ENCODE data around the gene KCNMB1. TPM values are rescaled to one million over a fixed set of nuclear protein-coding genes. Genes with fewer than 3 reads are reported as not detected.

Gene KCNMB1
- total RNA-seq, 1 donor from 2014 or later = 0.14 TPM

DNA sequence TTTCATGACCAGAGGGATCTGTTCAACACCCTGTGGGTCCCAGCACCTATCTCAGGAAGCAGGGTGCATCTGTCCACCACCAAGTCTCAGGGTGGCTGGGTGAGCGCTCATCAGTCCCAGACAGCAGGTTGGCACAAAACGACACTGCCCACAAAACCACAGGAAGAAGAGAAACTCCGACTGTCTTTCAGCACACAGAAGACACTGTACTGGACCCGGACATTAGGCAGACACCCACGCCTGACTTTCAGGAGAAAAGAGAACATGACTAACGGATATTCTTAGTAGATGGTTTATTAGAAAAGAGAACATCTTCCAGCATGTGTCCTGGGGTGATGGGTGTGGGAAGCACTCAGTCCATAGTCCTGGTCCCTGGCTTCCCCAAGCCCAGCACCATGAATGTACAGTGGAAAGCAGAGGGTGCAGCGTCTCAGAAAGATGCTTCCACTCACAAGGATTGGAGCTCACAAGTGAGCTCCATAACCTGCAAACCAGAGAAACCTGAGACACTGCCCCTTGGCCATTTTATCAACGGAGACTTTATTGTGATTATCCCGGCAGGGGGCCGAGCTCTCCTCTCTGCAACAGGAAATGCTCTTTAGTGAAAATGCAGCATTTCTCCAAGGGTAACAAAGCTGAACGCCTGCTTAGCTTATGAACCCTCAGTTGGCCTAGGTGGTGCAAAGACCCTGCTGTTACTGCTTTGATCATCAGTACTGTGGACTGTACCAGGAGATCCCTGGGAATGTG lies 55.8 kb downstream of the KCNMB1 start:
- Mint-ChIP-seq H3K36me3 (ENCODE audit: low read depth, unreplicated experiment) (no peaks in the 10 kb centered on the region), H3K4me3 (ENCODE audit: unreplicated experiment) (no peak overlapping the region), H3K27me3 (ENCODE audit: low read depth, unreplicated experiment) (peaks cover 17% of the 10 kb centered on the region), H3K4me1 (ENCODE audit: low read depth, unreplicated experiment) (peaks cover 17% of the 10 kb centered on the region), H3K27ac (ENCODE audit: unreplicated experiment) (peak overlapping the region; percentile 75), H3K9me3 (ENCODE audit: unreplicated experiment) (no peaks in the 10 kb centered on the region)
- no peak overlapping the region for H3K27ac ChIP-seq (ENCODE audit: low read depth, low read length)
- no peak overlapping the region for H3K4me3 ChIP-seq (ENCODE audit: insufficient read depth, low read depth, low read length)
- no peaks in the 10 kb centered on the region for H3K4me1 ChIP-seq (ENCODE audit: insufficient read depth, low read length)
- no peak overlapping the region for H2AFZ ChIP-seq (ENCODE audit: low read depth, low read length)
- no peaks in the 10 kb centered on the region for H3K9me3 ChIP-seq (ENCODE audit: insufficient read depth, low read depth, low read length)
- no peak for DNase-seq (ENCODE audit: low read depth)
- TF ChIP-seq EZH2 (IDR thresholded peaks at IDR 0.05; ENCODE audit: insufficient read depth, low read length) = no peak
- TF ChIP-seq, protein P1, sequence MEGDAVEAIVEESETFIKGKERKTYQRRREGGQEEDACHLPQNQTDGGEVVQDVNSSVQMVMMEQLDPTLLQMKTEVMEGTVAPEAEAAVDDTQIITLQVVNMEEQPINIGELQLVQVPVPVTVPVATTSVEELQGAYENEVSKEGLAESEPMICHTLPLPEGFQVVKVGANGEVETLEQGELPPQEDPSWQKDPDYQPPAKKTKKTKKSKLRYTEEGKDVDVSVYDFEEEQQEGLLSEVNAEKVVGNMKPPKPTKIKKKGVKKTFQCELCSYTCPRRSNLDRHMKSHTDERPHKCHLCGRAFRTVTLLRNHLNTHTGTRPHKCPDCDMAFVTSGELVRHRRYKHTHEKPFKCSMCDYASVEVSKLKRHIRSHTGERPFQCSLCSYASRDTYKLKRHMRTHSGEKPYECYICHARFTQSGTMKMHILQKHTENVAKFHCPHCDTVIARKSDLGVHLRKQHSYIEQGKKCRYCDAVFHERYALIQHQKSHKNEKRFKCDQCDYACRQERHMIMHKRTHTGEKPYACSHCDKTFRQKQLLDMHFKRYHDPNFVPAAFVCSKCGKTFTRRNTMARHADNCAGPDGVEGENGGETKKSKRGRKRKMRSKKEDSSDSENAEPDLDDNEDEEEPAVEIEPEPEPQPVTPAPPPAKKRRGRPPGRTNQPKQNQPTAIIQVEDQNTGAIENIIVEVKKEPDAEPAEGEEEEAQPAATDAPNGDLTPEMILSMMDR (IDR thresholded peaks at IDR 0.05; ENCODE audit: insufficient read depth, low read depth, low read length) = no peak
- no peaks in the 10 kb centered on the region for H3K79me2 ChIP-seq (ENCODE audit: insufficient read depth, low read length)
- FAIRE-seq = no peak
- no peaks in the 10 kb centered on the region for H3K27me3 ChIP-seq (ENCODE audit: insufficient read depth, low read length)
- H3K36me3 ChIP-seq (ENCODE audit: insufficient read depth, low read length) = no peaks in the 10 kb centered on the region
- no peak overlapping the region for H3K9ac ChIP-seq (ENCODE audit: low read length)
- H4K20me1 ChIP-seq (ENCODE audit: insufficient read depth, low read length) = no peaks in the 10 kb centered on the region
- no peak overlapping the region for H3K4me2 ChIP-seq (ENCODE audit: low read length)

DNA sequence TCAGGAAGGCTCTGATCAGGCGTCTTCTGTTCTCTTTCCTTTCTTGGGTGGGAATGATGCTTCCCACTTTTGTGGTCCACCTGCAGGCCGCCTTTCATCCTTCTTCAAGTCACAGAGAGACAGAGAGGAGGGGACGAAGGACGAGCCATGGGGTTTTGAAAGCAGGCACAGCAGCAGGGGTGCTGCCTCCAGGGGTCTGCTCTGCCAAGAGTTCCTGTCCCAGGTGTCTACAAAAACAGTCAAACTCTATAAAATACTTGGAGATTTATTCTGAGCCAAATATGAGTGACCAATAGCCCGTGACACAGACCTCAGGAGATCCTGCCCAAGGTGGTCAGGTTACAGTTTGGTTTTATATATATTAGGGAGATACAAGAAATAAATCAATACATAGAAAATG lies 57.1 kb downstream of the KCNMB1 start:
- peaks cover 4% of the 10 kb centered on the region for H3K27me3 ChIP-seq (ENCODE audit: insufficient read depth, low read length)
- H3K4me2 ChIP-seq (ENCODE audit: low read length) = no peak overlapping the region
- Mint-ChIP-seq H3K27ac (ENCODE audit: unreplicated experiment) (no peak overlapping the region), H3K27me3 (ENCODE audit: low read depth, unreplicated experiment) (peaks cover 10% of the 10 kb centered on the region), H3K4me3 (ENCODE audit: unreplicated experiment) (no peak overlapping the region), H3K36me3 (ENCODE audit: low read depth, unreplicated experiment) (no peaks in the 10 kb centered on the region), H3K9me3 (ENCODE audit: unreplicated experiment) (no peaks in the 10 kb centered on the region), H3K4me1 (ENCODE audit: low read depth, unreplicated experiment) (peaks cover 17% of the 10 kb centered on the region)
- no peak overlapping the region for H3K4me3 ChIP-seq (ENCODE audit: insufficient read depth, low read depth, low read length)
- no peaks in the 10 kb centered on the region for H3K79me2 ChIP-seq (ENCODE audit: insufficient read depth, low read length)
- FAIRE-seq = no peak
- no peak overlapping the region for H3K27ac ChIP-seq (ENCODE audit: low read depth, low read length)
- no peak overlapping the region for H2AFZ ChIP-seq (ENCODE audit: low read depth, low read length)
- H3K9ac ChIP-seq (ENCODE audit: low read length) = no peak overlapping the region
- TF ChIP-seq EZH2 (IDR thresholded peaks at IDR 0.05; ENCODE audit: insufficient read depth, low read length) = no peak
- TF ChIP-seq, protein P1 (IDR thresholded peaks at IDR 0.05; ENCODE audit: insufficient read depth, low read depth, low read length) = no peak
- H3K4me1 ChIP-seq (ENCODE audit: insufficient read depth, low read length) = no peaks in the 10 kb centered on the region
- no peaks in the 10 kb centered on the region for H3K9me3 ChIP-seq (ENCODE audit: insufficient read depth, low read depth, low read length)
- no peaks in the 10 kb centered on the region for H3K36me3 ChIP-seq (ENCODE audit: insufficient read depth, low read length)
- H4K20me1 ChIP-seq (ENCODE audit: insufficient read depth, low read length) = no peaks in the 10 kb centered on the region
- no peak for DNase-seq (ENCODE audit: low read depth)

DNA sequence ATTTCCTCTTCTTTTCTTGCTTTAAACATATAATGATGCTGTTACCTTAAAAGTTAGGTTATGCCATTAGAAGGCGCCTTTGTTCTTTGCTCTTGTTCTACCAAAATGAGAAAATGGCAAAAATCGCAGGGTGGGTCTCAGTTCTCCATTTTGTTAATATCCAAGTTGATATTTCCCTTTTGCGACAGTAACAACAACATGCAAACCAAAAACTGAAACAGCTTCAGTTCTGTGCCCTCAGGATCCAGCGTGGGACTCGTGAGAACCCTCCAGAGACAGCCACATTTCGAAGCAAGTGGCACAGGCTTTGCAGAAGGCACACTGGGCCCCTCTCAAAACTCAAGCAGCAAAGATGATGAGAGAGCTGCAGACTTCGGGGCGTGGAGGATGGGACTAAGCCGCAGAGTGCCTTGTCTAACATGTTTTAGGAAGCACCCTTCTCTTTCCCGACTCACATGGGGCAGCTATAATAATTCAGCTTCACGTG lies 58.6 kb downstream of the KCNMB1 start:
- H3K4me3 Mint-ChIP-seq (ENCODE audit: unreplicated experiment) = no peak overlapping the region
- Histone ChIP-seq H3K36me3 (ENCODE audit: insufficient read depth, low read length) (no peaks in the 10 kb centered on the region), H3K4me2 (ENCODE audit: low read length) (no peak overlapping the region)

More for the DNA sequence above, 58.6 kb downstream of the KCNMB1 start:
- Histone ChIP-seq H3K27ac (ENCODE audit: low read depth, low read length) (no peak overlapping the region), H3K9me3 (ENCODE audit: insufficient read depth, low read depth, low read length) (no peaks in the 10 kb centered on the region), H3K27me3 (ENCODE audit: insufficient read depth, low read length) (peaks cover 7% of the 10 kb centered on the region), H4K20me1 (ENCODE audit: insufficient read depth, low read length) (no peaks in the 10 kb centered on the region), H2AFZ (ENCODE audit: low read depth, low read length) (no peak overlapping the region), H3K79me2 (ENCODE audit: insufficient read depth, low read length) (no peaks in the 10 kb centered on the region), H3K9ac (ENCODE audit: low read length) (no peak overlapping the region), H3K4me3 (ENCODE audit: insufficient read depth, low read depth, low read length) (no peak overlapping the region), H3K4me1 (ENCODE audit: insufficient read depth, low read length) (no peaks in the 10 kb centered on the region)
- FAIRE-seq (no peak), DNase-seq (ENCODE audit: low read depth) (no peak)
- Mint-ChIP-seq H3K27me3 (ENCODE audit: low read depth, unreplicated experiment) (peaks cover 6% of the 10 kb centered on the region), H3K27ac (ENCODE audit: unreplicated experiment) (no peak overlapping the region), H3K36me3 (ENCODE audit: low read depth, unreplicated experiment) (no peaks in the 10 kb centered on the region), H3K9me3 (ENCODE audit: unreplicated experiment) (no peaks in the 10 kb centered on the region), H3K4me1 (ENCODE audit: low read depth, unreplicated experiment) (peaks cover 17% of the 10 kb centered on the region)
- no peak for TF ChIP-seq EZH2 (IDR thresholded peaks at IDR 0.05; ENCODE audit: insufficient read depth, low read length)
- TF ChIP-seq, protein P1 (IDR thresholded peaks at IDR 0.05; ENCODE audit: insufficient read depth, low read depth, low read length) = no peak

Data from astrocyte (in vitro differentiated cells and primary cell).